ENCODE measurements around the gene HPN.

DNA sequence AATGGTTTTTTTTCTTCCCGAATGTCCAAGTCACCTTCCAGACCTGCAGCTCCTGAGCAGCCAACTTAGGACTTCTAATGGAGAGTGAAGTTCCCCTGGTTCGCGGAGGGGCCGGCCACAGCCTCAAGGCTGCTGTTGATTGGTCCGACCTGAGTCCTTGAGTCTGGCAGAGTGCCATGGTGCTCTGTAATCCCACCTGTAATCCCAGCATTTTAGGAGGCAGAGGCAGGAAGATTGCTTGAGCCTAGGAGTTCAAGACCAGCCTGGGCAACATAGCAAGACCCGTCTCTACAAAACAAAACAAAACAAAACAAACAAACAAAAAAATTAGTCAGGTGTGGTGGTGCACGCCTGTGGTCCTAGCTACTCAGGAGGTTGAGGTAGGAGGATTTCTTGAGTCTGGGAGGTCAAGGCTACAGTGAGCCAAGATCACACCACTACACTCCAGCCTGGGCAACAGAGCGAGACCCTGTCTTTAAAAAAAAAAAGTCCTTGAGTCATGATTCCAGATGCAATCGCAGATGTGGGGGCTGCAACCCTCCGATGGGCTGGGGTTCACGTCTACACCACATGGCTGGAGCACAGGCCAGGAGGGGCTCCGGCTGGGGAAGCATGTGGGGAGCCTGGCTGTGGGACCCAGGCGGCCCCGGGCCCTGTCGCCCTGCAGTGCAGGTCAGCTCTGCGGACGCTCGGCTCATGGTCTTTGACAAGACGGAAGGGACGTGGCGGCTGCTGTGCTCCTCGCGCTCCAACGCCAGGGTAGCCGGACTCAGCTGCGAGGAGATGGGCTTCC lies 17.7 kb downstream of the HPN start:
- TF ChIP-seq YY1 (IDR thresholded peaks at IDR 0.05; ENCODE audit: insufficient read depth, insufficient replicate concordance, low read depth, low read length) (no peak), ZNF264 (CRISPR knock-in tag; IDR thresholded peaks at IDR 0.05) (no peak)
- TF ChIP-seq, protein P1, sequence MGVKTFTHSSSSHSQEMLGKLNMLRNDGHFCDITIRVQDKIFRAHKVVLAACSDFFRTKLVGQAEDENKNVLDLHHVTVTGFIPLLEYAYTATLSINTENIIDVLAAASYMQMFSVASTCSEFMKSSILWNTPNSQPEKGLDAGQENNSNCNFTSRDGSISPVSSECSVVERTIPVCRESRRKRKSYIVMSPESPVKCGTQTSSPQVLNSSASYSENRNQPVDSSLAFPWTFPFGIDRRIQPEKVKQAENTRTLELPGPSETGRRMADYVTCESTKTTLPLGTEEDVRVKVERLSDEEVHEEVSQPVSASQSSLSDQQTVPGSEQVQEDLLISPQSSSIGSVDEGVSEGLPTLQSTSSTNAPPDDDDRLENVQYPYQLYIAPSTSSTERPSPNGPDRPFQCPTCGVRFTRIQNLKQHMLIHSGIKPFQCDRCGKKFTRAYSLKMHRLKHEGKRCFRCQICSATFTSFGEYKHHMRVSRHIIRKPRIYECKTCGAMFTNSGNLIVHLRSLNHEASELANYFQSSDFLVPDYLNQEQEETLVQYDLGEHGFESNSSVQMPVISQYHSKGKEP (CRISPR knock-in tag; IDR thresholded peaks at IDR 0.05), result no peak
- TF ChIP-seq, protein P2, sequence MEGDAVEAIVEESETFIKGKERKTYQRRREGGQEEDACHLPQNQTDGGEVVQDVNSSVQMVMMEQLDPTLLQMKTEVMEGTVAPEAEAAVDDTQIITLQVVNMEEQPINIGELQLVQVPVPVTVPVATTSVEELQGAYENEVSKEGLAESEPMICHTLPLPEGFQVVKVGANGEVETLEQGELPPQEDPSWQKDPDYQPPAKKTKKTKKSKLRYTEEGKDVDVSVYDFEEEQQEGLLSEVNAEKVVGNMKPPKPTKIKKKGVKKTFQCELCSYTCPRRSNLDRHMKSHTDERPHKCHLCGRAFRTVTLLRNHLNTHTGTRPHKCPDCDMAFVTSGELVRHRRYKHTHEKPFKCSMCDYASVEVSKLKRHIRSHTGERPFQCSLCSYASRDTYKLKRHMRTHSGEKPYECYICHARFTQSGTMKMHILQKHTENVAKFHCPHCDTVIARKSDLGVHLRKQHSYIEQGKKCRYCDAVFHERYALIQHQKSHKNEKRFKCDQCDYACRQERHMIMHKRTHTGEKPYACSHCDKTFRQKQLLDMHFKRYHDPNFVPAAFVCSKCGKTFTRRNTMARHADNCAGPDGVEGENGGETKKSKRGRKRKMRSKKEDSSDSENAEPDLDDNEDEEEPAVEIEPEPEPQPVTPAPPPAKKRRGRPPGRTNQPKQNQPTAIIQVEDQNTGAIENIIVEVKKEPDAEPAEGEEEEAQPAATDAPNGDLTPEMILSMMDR (CRISPR knock-in tag; IDR thresholded peaks at IDR 0.05), result no peak
